ENCODE measurements around the gene BLTP1. TPM values are rescaled to one million over a fixed set of nuclear protein-coding genes. Genes with fewer than 3 reads are reported as not detected.
A peak's percentile ranks its signal among the peaks of the same experiment; 100 is the strongest.

BLTP1 gene
- total RNA-seq, 2 donors from 2014 or later: 43.0 to 52.5 TPM

GRCh38 chr4:122163301-122163700, 11.2 kb downstream of the BLTP1 start:
- no peak for DNase-seq
- peaks cover 8% of the 10 kb centered on the region for H3K4me1 Mint-ChIP-seq
- no peak overlapping the region for H3K27ac Mint-ChIP-seq
- H3K27me3 Mint-ChIP-seq (ENCODE audit: insufficient read depth): no peaks in the 10 kb centered on the region
- no peaks in the 10 kb centered on the region for H3K36me3 Mint-ChIP-seq (ENCODE audit: low read depth)
- no peaks in the 10 kb centered on the region for H3K9me3 ChIP-seq (ENCODE audit: control insufficient read depth, low read length)
- H3K4me3 ChIP-seq (ENCODE audit: low read length): no peak overlapping the region
- H3K4me1 ChIP-seq (ENCODE audit: control insufficient read depth, insufficient read depth, low read length): no peaks in the 10 kb centered on the region
- no peak overlapping the region for H3K27ac ChIP-seq (ENCODE audit: low read depth, low read length)
- no peaks in the 10 kb centered on the region for H3K9me3 Mint-ChIP-seq
- H3K36me3 ChIP-seq (ENCODE audit: control insufficient read depth, insufficient read depth, low read length): no peaks in the 10 kb centered on the region
- H3K27me3 ChIP-seq (ENCODE audit: control insufficient read depth, insufficient read depth, low read length, poor library complexity, severe bottlenecking): no peaks in the 10 kb centered on the region
- no peak overlapping the region for H3K9ac ChIP-seq (ENCODE audit: extremely low read depth, low read length, poor library complexity, severe bottlenecking)
- no peak overlapping the region for H3K4me3 Mint-ChIP-seq
- 94 to 100% methylated on average over 2 to 3 of the region's 3 CpGs for WGBS, 2 experiments (ENCODE audit: insufficient coverage in 1 of 2, insufficient read length in 1 of 2)
- TF ChIP-seq, protein P1, sequence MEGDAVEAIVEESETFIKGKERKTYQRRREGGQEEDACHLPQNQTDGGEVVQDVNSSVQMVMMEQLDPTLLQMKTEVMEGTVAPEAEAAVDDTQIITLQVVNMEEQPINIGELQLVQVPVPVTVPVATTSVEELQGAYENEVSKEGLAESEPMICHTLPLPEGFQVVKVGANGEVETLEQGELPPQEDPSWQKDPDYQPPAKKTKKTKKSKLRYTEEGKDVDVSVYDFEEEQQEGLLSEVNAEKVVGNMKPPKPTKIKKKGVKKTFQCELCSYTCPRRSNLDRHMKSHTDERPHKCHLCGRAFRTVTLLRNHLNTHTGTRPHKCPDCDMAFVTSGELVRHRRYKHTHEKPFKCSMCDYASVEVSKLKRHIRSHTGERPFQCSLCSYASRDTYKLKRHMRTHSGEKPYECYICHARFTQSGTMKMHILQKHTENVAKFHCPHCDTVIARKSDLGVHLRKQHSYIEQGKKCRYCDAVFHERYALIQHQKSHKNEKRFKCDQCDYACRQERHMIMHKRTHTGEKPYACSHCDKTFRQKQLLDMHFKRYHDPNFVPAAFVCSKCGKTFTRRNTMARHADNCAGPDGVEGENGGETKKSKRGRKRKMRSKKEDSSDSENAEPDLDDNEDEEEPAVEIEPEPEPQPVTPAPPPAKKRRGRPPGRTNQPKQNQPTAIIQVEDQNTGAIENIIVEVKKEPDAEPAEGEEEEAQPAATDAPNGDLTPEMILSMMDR (conservative IDR thresholded peaks at IDR 0.05): no peak

- no peak overlapping the region for H3K27ac ChIP-seq (ENCODE audit: low read depth, low read length)
- H3K9ac ChIP-seq (ENCODE audit: extremely low read depth, low read length, poor library complexity, severe bottlenecking): no peak overlapping the region
- no peaks in the 10 kb centered on the region for H3K36me3 Mint-ChIP-seq (ENCODE audit: low read depth)
- no peaks in the 10 kb centered on the region for H3K9me3 Mint-ChIP-seq
- H3K27me3 Mint-ChIP-seq (ENCODE audit: insufficient read depth): no peaks in the 10 kb centered on the region
- H3K4me1 ChIP-seq (ENCODE audit: control insufficient read depth, insufficient read depth, low read length): no peaks in the 10 kb centered on the region
- H3K27me3 ChIP-seq (ENCODE audit: control insufficient read depth, insufficient read depth, low read length, poor library complexity, severe bottlenecking): no peaks in the 10 kb centered on the region
- DNase-seq: no peak
- no peak overlapping the region for H3K4me3 Mint-ChIP-seq
- H3K9me3 ChIP-seq (ENCODE audit: control insufficient read depth, low read length): no peaks in the 10 kb centered on the region
- peaks cover 8% of the 10 kb centered on the region for H3K4me1 Mint-ChIP-seq
- TF ChIP-seq, protein P1 (conservative IDR thresholded peaks at IDR 0.05): no peak
- H3K27ac Mint-ChIP-seq: no peak overlapping the region
- H3K4me3 ChIP-seq (ENCODE audit: low read length): no peak overlapping the region
- no peaks in the 10 kb centered on the region for H3K36me3 ChIP-seq (ENCODE audit: control insufficient read depth, insufficient read depth, low read length)
- WGBS, 2 experiments (ENCODE audit: insufficient coverage in 1 of 2, insufficient read length in 1 of 2): 90% methylated on average over 1 of the region's 1 CpG; no CpG with 5 or more reads in 1 of the 2 experiments
Measured at GRCh38 chr4:122163767-122164166, 11.6 kb downstream of the BLTP1 start.

- no peaks in the 10 kb centered on the region for H3K27me3 ChIP-seq (ENCODE audit: control insufficient read depth, insufficient read depth, low read length, poor library complexity, severe bottlenecking)
- no peaks in the 10 kb centered on the region for H3K9me3 Mint-ChIP-seq
- H3K36me3 ChIP-seq (ENCODE audit: control insufficient read depth, insufficient read depth, low read length): no peaks in the 10 kb centered on the region
- no peaks in the 10 kb centered on the region for H3K4me1 Mint-ChIP-seq
- H3K9ac ChIP-seq (ENCODE audit: extremely low read depth, low read length, poor library complexity, severe bottlenecking): no peak overlapping the region
- 91 to 96% methylated on average over 4 of the region's 4 CpGs for WGBS, 2 experiments (ENCODE audit: insufficient coverage in 1 of 2, insufficient read length in 1 of 2)
- H3K27me3 Mint-ChIP-seq (ENCODE audit: insufficient read depth): no peaks in the 10 kb centered on the region
- no peak overlapping the region for H3K4me3 Mint-ChIP-seq
- no peaks in the 10 kb centered on the region for H3K9me3 ChIP-seq (ENCODE audit: control insufficient read depth, low read length)
- no peak overlapping the region for H3K4me3 ChIP-seq (ENCODE audit: low read length)
- no peaks in the 10 kb centered on the region for H3K36me3 Mint-ChIP-seq (ENCODE audit: low read depth)
- H3K27ac Mint-ChIP-seq: no peak overlapping the region
- H3K27ac ChIP-seq (ENCODE audit: low read depth, low read length): no peak overlapping the region
- DNase-seq: peak; percentile 56
- TF ChIP-seq, protein P1 (conservative IDR thresholded peaks at IDR 0.05): peak; percentile 58
- no peaks in the 10 kb centered on the region for H3K4me1 ChIP-seq (ENCODE audit: control insufficient read depth, insufficient read depth, low read length)
Measured at GRCh38 chr4:122167369-122167768, 15.2 kb downstream of the BLTP1 start.
